OCI-LY1 (cell line): ENCODE measurements around the gene HECTD3.

Experiments
- CTCF ChIP-seq: fragments of 200-600 bp; sonication (generic), shearing (Covaris generic); IDR thresholded peaks from 2 replicates; pipeline ENCODE4 v1.5.1; 2017; ENCODE audit warnings: mild to moderate bottlenecking, antibody characterized with exemption, low read length, moderate library complexity, mixed read lengths
- EZH2 ChIP-seq: fragments of 200-600 bp; sonication (generic), shearing (Covaris generic); IDR thresholded peaks from 2 replicates; pipeline ENCODE4 v1.8.0; 2017; ENCODE audit warnings: borderline replicate concordance, mixed run types, mild to moderate bottlenecking, antibody characterized with exemption, low read length, moderate library complexity, mixed read lengths

GRCh38 chr1:45047032-45047431 lies 35.9 kb upstream of the HECTD3 start:
- no peak for TF ChIP-seq CTCF
- TF ChIP-seq EZH2: no peak
